ENCODE data around the gene PTPN13. TPM values are rescaled to one million over a fixed set of nuclear protein-coding genes. Genes with fewer than 3 reads are reported as not detected.

PTPN13 gene
- total RNA-seq, 4 donors from 2014 or later, result 97.3 to 146 (median 125) TPM

GRCh38 chr4:86563416-86563815 is 30.7 kb upstream of the PTPN13 start:
- Histone ChIP-seq H3K4me1 (peaks cover 17% of the 10 kb centered on the region), H3K27ac (no peak overlapping the region), H3K4me3 (no peak overlapping the region), H3K36me3 (no peaks in the 10 kb centered on the region), H3K9me3 (no peaks in the 10 kb centered on the region), H3K27me3 (no peaks in the 10 kb centered on the region)
- WGBS, result 93% methylated on average over 2 of the region's 2 CpGs
- TF ChIP-seq POLR2AphosphoS5 (IDR thresholded peaks at IDR 0.05) (no peak), CTCF (IDR thresholded peaks at IDR 0.05) (no peak), EP300 (IDR thresholded peaks at IDR 0.05) (no peak), POLR2A (IDR thresholded peaks at IDR 0.05) (no peak)
- no peak for DNase-seq (ENCODE audit: low spot score in 2 of 2)

GRCh38 chr4:86564795-86565194 is 29.3 kb upstream of the PTPN13 start:
- Histone ChIP-seq H3K27me3 (no peaks in the 10 kb centered on the region), H3K27ac (no peak overlapping the region), H3K4me1 (peaks cover 11% of the 10 kb centered on the region), H3K36me3 (no peaks in the 10 kb centered on the region), H3K4me3 (no peak overlapping the region), H3K9me3 (no peaks in the 10 kb centered on the region)
- DNase-seq (ENCODE audit: low spot score in 2 of 2), result no peak
- WGBS, result 85% methylated on average over 5 of the region's 5 CpGs
- TF ChIP-seq EP300 (IDR thresholded peaks at IDR 0.05), result no peak
- no peak for TF ChIP-seq POLR2A (IDR thresholded peaks at IDR 0.05)

GRCh38 chr4:86565651-86566050 is 28.5 kb upstream of the PTPN13 start:
- 78% methylated on average over 2 of the region's 2 CpGs for WGBS
- no peak overlapping the region for H3K27ac ChIP-seq
- no peaks in the 10 kb centered on the region for H3K36me3 ChIP-seq
- H3K4me1 ChIP-seq, result peaks cover 7% of the 10 kb centered on the region
- no peaks in the 10 kb centered on the region for H3K27me3 ChIP-seq
- no peaks in the 10 kb centered on the region for H3K9me3 ChIP-seq
- DNase-seq (ENCODE audit: low spot score in 2 of 2), result no peak
- no peak overlapping the region for H3K4me3 ChIP-seq
- TF ChIP-seq CTCF (IDR thresholded peaks at IDR 0.05), result no peak
- TF ChIP-seq POLR2A (IDR thresholded peaks at IDR 0.05), result no peak
- TF ChIP-seq EP300 (IDR thresholded peaks at IDR 0.05), result no peak
- TF ChIP-seq POLR2AphosphoS5 (IDR thresholded peaks at IDR 0.05), result no peak

- no peak overlapping the region for H3K4me3 ChIP-seq
- H3K27me3 ChIP-seq, result no peaks in the 10 kb centered on the region
- no peaks in the 10 kb centered on the region for H3K9me3 ChIP-seq
- no peaks in the 10 kb centered on the region for H3K36me3 ChIP-seq
- H3K27ac ChIP-seq, result no peak overlapping the region
- no peaks in the 10 kb centered on the region for H3K4me1 ChIP-seq
- TF ChIP-seq POLR2AphosphoS5 (IDR thresholded peaks at IDR 0.05) (no peak), EP300 (IDR thresholded peaks at IDR 0.05) (no peak), CTCF (IDR thresholded peaks at IDR 0.05) (no peak), POLR2A (IDR thresholded peaks at IDR 0.05) (no peak)
- WGBS, result 80% methylated on average over 6 of the region's 6 CpGs
- DNase-seq (ENCODE audit: low spot score in 2 of 2), result no peak
Measured at GRCh38 chr4:86569103-86569870, 24.8 kb upstream of the PTPN13 start.

- Histone ChIP-seq H3K27ac (no peak overlapping the region), H3K4me1 (peaks cover 5% of the 10 kb centered on the region), H3K4me3 (no peak overlapping the region), H3K27me3 (no peaks in the 10 kb centered on the region), H3K9me3 (no peaks in the 10 kb centered on the region), H3K36me3 (no peaks in the 10 kb centered on the region)
- 97% methylated on average over 6 of the region's 6 CpGs for WGBS
- TF ChIP-seq POLR2AphosphoS5 (IDR thresholded peaks at IDR 0.05), result no peak
- no peak for TF ChIP-seq CTCF (IDR thresholded peaks at IDR 0.05)
- no peak for DNase-seq (ENCODE audit: low spot score in 2 of 2)
Measured at GRCh38 chr4:86579941-86580340, 14.2 kb upstream of the PTPN13 start.
